Astrocyte (in vitro differentiated cells and primary cell): ENCODE measurements around the gene DOCK3.

ENCODE experiments used
- CTCF ChIP-seq: IDR thresholded peaks from 2 replicates; pipeline ENCODE4 v1.5.1; 2011; ENCODE audit warnings: low read depth, mild to moderate bottlenecking, inconsistent platforms, low read length, moderate library complexity; ENCODE audit not compliant: insufficient read depth
- EZH2 ChIP-seq: IDR thresholded peaks from 2 replicates; pipeline ENCODE4 v1.6.1; 2012; ENCODE audit warnings: mild to moderate bottlenecking, low read length, inconsistent platforms; ENCODE audit not compliant: insufficient read depth

- TF ChIP-seq CTCF (no peak), EZH2 (no peak)
These were observed 720.9 kb downstream of the DOCK3 start for GRCh38 chr3:51395493-51396213.
